ENCODE results near the gene PRDM10.
"Not testable (repeated sequence)": the region's sequence is repeated elsewhere in the genome, so short reads cannot be mapped to it uniquely, and the experiment has no call there.

The PRDM10 gene

DNA sequence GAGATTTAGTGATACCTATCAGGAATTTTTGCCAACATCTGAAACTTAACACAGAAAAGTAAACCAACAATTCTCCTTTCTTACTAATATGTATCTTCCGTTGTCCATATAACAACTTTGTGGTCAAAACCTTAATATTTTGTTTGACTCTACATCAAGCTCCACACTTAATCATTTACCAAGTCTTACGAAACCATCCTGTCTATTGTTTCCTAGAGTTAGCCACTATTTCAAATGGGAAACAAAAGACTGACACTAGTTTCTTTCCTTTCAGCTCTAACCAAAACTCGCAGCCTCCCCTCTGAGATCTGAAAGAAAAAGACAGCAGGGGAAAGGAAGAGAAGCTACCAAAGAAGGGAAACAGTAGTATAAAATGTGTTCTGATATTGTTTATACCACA, 26.5 kb upstream of the PRDM10 start:
- no peak for TF ChIP-seq CTCF (IDR thresholded peaks at IDR 0.05; ENCODE audit: low read depth, low read length, missing control alignments)
- no peak for DNase-seq (ENCODE audit: low read depth)
- no peak overlapping the region for H3K4me3 ChIP-seq (ENCODE audit: low read depth, low read length)

DNA sequence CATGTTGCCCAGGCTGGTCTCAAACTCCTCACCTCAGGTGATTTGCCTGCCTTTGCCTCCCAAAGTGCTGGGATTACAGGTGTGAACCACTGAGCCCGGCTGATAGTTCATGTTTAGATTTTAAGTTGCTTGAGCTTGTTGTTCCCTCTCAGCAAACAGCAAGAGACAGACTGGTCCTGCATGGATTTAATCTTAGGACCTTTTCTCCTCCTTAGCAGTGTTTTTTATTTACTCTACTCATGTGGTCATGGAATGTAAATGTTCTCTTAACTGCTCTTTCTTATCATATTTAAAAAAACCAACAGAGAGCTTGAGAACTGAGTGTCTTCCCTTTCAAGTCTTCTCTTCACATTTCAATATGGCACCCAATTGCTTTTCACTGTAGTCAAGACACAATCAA, 22.7 kb upstream of the PRDM10 start:
- no peak for TF ChIP-seq CTCF (IDR thresholded peaks at IDR 0.05; ENCODE audit: low read depth, low read length, missing control alignments)

DNA sequence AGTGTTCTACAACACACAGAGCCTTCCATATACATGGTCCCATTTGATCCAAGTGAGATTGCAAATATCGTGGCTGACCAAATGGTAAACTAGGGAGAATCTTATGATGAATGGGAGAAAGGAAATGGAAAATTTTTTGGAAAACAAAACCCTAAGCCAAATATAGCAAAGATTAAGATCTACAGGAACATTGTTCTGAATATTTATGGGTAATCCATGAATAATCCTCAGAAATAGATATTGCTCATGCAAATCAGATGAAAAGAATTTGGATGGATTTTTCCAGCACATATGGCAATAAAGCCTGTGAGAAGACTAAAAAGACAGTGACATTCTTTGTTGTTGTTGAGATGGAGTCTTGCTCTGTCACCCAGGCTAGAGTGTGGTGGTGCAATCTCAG, 21.7 kb upstream of the PRDM10 start:
- TF ChIP-seq CTCF (IDR thresholded peaks at IDR 0.05; ENCODE audit: low read depth, low read length, missing control alignments), result no peak
- DNase-seq (ENCODE audit: low read depth), result no peak
- H3K4me3 ChIP-seq (ENCODE audit: low read depth, low read length), result no peak overlapping the region

More for the DNA sequence above, 22.7 kb upstream of the PRDM10 start:
- no peak overlapping the region for H3K4me3 ChIP-seq (ENCODE audit: low read depth, low read length)
- DNase-seq (ENCODE audit: low read depth), result no peak

- DNase-seq (ENCODE audit: low read depth), result peak; percentile 71
- no peak for TF ChIP-seq CTCF (IDR thresholded peaks at IDR 0.05; ENCODE audit: low read depth, low read length, missing control alignments)
- H3K4me3 ChIP-seq (ENCODE audit: low read depth, low read length), result no peak overlapping the region
Observed at GRCh38 chr11:130023204-130023603, 20.6 kb upstream of the PRDM10 start.

GRCh38 chr11:130022799-130023198, 20.2 kb upstream of the PRDM10 start:
- H3K4me3 ChIP-seq (ENCODE audit: low read depth, low read length), result no peak overlapping the region
- no peak for DNase-seq (ENCODE audit: low read depth)
- TF ChIP-seq CTCF (IDR thresholded peaks at IDR 0.05; ENCODE audit: low read depth, low read length, missing control alignments), result no peak

DNA sequence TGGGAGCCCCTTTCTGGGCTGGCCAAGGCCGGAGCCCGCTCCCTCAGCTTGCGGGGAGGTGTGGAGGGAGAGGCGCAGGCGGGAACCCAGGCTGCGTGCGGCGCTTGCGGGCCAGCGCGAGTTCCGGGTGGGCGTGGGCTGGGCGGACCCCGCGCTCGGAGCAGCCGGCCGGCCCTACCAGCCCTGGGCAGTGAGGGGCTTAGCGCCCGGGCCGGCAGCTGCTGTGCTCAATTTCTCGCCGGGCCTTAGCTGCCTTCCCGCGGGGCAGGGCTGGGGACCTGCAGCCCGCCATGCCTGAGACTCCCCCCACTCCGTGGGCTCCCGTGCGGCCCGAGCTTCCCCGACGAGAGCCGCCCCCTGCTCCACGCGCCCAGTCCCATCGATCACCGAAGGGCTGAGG, 19.0 kb upstream of the PRDM10 start:
- H3K4me3 ChIP-seq (ENCODE audit: low read depth, low read length); DNase-seq (ENCODE audit: low read depth): not testable (repeated sequence)

GRCh38 chr11:130020323-130020722, 17.7 kb upstream of the PRDM10 start:
- H3K4me3 ChIP-seq (ENCODE audit: low read depth, low read length), result no peak overlapping the region
- no peak for DNase-seq (ENCODE audit: low read depth)
- no peak for TF ChIP-seq CTCF (IDR thresholded peaks at IDR 0.05; ENCODE audit: low read depth, low read length, missing control alignments)

DNA sequence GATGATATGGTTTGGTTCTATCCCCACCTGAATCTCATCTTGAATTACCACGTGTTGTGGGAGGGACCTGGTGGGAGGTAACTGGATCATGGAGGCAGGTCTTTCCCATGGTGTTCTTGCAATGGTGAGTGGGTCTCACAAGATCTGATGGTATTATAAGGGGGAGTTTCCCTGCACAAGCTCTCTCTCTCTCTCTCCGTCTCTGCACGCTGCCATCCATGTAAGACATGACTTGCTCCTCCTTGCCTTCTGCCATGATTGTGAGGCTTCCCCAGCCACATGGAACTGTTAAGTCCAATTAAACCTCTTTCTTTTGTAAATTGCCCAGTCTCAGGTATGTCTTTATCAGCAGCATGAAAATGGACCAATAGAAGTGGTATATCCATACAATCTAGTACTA, 13.2 kb upstream of the PRDM10 start:
- DNase-seq (ENCODE audit: low read depth); H3K4me3 ChIP-seq (ENCODE audit: low read depth, low read length): not testable (repeated sequence)
